Erythroblast (primary cell): ENCODE data around the gene PSENEN.

Source experiments
- DNase-seq, 2 experiments: peaks; one replicate each; lab custom pipeline; 2025; lab: John Stamatoyannopoulos, UW
- GATA1 ChIP-seq: IDR thresholded peaks from 2 replicates; pipeline ENCODE4 v1.6.1; 2011; ENCODE audit warnings: low read depth, mild to moderate bottlenecking, control low read depth, low read length, moderate library complexity
- POLR2A ChIP-seq: IDR thresholded peaks from 2 replicates; pipeline ENCODE4 v1.6.1; 2011; ENCODE audit warnings: mild to moderate bottlenecking, low read length

Gene PSENEN

GRCh38 chr19:35743640-35744429, 1.6 kb upstream of the PSENEN start:
- TF ChIP-seq POLR2A (no peak), GATA1 (no peak)
- no peak for DNase-seq

- peak; percentile 95 for TF ChIP-seq POLR2A
- TF ChIP-seq GATA1, result no peak
Observed at GRCh38 chr19:35744430-35745327, 772 bp upstream of the PSENEN start.

GRCh38 chr19:35746087-35746462, 624 bp downstream of the PSENEN start:
- no peak for DNase-seq
- TF ChIP-seq GATA1, result no peak
- no peak for TF ChIP-seq POLR2A

More at GRCh38 chr19:35744430-35745327, 772 bp upstream of the PSENEN start:
- peak; percentile 95 to 96 for DNase-seq

- DNase-seq, result no peak
- no peak for TF ChIP-seq POLR2A
- no peak for TF ChIP-seq GATA1
Observed at GRCh38 chr19:35746531-35746930, 1.1 kb downstream of the PSENEN start.

- DNase-seq, result peak; percentile 99
- TF ChIP-seq GATA1 (no peak), POLR2A (peak; percentile 77)
Observed at GRCh38 chr19:35748106-35749020, 2.9 kb downstream of the PSENEN start, which contains the start of gene LIN37. Gene LIN37, plus strand, starts transcription at chr19:35748576. Its CDS starts 149 bp downstream, at chr19:35748725.

GRCh38 chr19:35750167-35750566, 4.7 kb downstream of the PSENEN start:
- no peak for DNase-seq

DNA sequence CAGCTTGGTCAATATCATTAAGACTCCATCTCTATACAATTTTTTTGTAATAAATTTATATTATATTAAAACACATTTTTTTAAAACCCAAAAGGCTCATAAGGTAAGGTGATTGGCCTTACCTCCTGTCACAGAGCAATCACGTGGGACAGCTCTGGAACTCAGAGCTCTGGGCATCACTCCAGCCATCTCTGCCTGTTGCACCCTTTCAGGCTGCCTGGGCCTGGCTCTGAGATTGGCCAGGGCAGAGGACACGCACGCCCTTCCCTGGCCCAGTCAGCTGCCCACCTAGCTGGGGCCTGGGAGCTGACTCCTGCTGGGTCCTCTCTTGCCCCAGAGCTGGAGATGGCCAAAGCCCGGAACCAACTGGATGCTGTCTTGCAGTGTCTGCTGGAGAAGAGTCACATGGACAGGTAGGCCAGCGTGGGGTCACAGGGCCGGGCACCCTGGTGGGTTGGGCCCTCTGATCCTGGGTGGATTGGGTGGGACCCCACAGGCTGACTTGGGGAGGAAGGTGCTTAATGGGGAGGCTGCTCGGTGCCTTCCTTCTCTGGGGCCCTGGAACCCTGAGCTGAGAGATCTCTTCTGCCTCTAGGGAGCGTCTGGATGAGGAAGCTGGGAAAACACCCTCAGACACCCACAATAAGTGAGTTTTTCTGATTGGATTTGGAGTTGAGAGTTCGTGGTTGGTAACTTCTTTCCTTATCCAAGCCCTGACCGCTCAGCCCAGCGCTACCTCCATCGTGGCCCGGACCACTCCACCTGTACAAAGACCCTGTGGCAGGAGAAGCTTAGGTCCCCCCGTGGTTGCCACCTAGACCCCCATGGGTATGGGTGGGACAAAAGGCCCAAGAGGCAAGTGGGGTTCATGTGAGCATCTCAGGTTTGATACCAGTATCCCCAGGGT, 6.6 kb downstream of the PSENEN start:
- no peak for DNase-seq
- TF ChIP-seq GATA1, result no peak
- TF ChIP-seq POLR2A, result no peak

More at GRCh38 chr19:35750167-35750566, 4.7 kb downstream of the PSENEN start:
- no peak for TF ChIP-seq POLR2A
- no peak for TF ChIP-seq GATA1

GRCh38 chr19:35752746-35753350, 7.4 kb downstream of the PSENEN start:
- no peak for TF ChIP-seq POLR2A
- no peak for TF ChIP-seq GATA1
- DNase-seq, result no peak

DNA sequence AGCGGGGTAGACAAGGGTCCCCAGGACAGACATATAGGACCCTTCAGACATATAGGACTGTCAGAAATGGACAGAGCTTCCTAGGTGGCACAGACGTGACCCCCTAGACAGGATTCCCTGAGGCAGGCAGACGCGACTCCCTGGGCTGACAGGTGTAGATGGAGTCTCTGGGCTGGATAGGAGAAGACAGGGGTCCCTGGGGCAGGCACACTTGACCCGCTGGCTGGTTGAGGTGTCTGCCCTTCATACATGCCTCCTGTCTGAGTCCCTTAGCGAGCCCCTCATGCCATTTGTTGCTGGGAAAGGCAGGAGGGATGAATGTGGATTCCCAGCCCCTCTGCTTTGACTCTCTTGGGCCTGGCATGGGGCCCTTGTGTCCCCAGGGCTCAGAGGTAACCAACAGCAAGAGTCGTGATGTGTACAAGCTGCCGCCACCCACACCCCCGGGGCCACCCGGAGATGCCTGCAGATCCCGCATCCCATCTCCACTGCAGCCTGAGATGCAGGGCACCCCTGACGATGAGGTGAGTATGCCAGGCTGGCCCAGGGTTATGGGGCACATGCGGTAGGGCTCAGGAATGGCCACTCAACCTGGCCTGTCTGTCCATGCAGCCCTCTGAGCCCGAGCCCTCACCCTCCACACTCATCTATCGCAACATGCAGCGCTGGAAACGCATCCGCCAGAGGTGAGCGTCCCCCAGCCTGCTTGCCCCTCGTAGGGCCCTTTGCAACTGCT, 8.4 kb downstream of the PSENEN start:
- no peak for DNase-seq
- TF ChIP-seq POLR2A (no peak), GATA1 (no peak)

- no peak for TF ChIP-seq GATA1
- no peak for TF ChIP-seq POLR2A
- DNase-seq, result no peak
Observed at GRCh38 chr19:35754370-35755130, 9.1 kb downstream of the PSENEN start.
